NCI-H524 (cell line): Measurements from ENCODE around the gene C2orf81.
"Not testable (repeated sequence)": the region's sequence is repeated elsewhere in the genome, so short reads cannot be mapped to it uniquely, and the experiment has no call there.

Experiments
- DNase-seq, 2 experiments: peaks; one replicate each; lab custom pipeline; 2025; lab: John Stamatoyannopoulos, UW

Gene C2orf81

GRCh38 chr2:74442483-74443297, 21.3 kb upstream of the C2orf81 start:
- not testable (repeated sequence) for DNase-seq

- peak in 1 of 2 experiments; percentile 45 for DNase-seq
Measured at GRCh38 chr2:74441690-74442482, 20.5 kb upstream of the C2orf81 start, which contains the start of gene RTKN. Gene RTKN, minus strand, starts transcription at chr2:74441937. Its CDS starts 121 bp downstream, at chr2:74441816.

- DNase-seq: peak in 1 of 2 experiments; percentile 57
Measured at GRCh38 chr2:74441170-74441689, 19.8 kb upstream of the C2orf81 start.

- DNase-seq: peak; percentile 75 to 84
Measured at GRCh38 chr2:74440378-74441169, 19.2 kb upstream of the C2orf81 start.

- DNase-seq: peak in 1 of 2 experiments; percentile 57
Measured at GRCh38 chr2:74439803-74440377, 18.5 kb upstream of the C2orf81 start.

- peak; percentile 88 to 93 for DNase-seq
Measured at GRCh38 chr2:74439373-74439772, 18.0 kb upstream of the C2orf81 start.

- no peak for DNase-seq
Measured at GRCh38 chr2:74438248-74438647, 16.8 kb upstream of the C2orf81 start.

GRCh38 chr2:74436848-74437695, 15.7 kb upstream of the C2orf81 start:
- no peak for DNase-seq

GRCh38 chr2:74436111-74436805, 14.8 kb upstream of the C2orf81 start:
- DNase-seq: no peak

- no peak for DNase-seq
Measured at GRCh38 chr2:74430502-74430901, 9.1 kb upstream of the C2orf81 start.

GRCh38 chr2:74429487-74430451, 8.3 kb upstream of the C2orf81 start:
- no peak for DNase-seq

- DNase-seq: no peak
Measured at GRCh38 chr2:74428675-74429074, 7.3 kb upstream of the C2orf81 start.

GRCh38 chr2:74427551-74427950, 6.1 kb upstream of the C2orf81 start:
- DNase-seq: no peak

GRCh38 chr2:74426181-74426758, 4.9 kb upstream of the C2orf81 start:
- no peak for DNase-seq

GRCh38 chr2:74425523-74425922, 4.1 kb upstream of the C2orf81 start:
- DNase-seq: no peak

GRCh38 chr2:74424995-74425406, 3.6 kb upstream of the C2orf81 start:
- no peak for DNase-seq

- DNase-seq: no peak
Measured at GRCh38 chr2:74424139-74424992, 2.9 kb upstream of the C2orf81 start.
